ENCODE data around the gene HLA-DPA1.

HLA-DPA1 gene

GRCh38 chr6:33017018-33017417, 56.4 kb downstream of the HLA-DPA1 start:
- no peak for DNase-seq (ENCODE audit: low spot score)

GRCh38 chr6:33015798-33016197, 57.7 kb downstream of the HLA-DPA1 start:
- no peak for DNase-seq (ENCODE audit: low spot score)

- peak; percentile 95 for DNase-seq (ENCODE audit: low spot score)
Measured at GRCh38 chr6:33014841-33015634, 58.4 kb downstream of the HLA-DPA1 start.
